Subcutaneous adipose tissue (tissue), 4 donors: ENCODE data around the gene NANS. TPM values are rescaled to one million over a fixed set of nuclear protein-coding genes. Genes with fewer than 3 reads are reported as not detected.

ENCODE experiments used
- CTCF ChIP-seq: fragments of 450-650 bp; IDR thresholded peaks from one replicate; pipeline ENCODE4 v1.5.1; 2016; ENCODE audit warnings: low read depth, mild to moderate bottlenecking, control low read depth, antibody characterized with exemption, moderate library complexity
- total RNA-seq, 4 donors: library from RNA; depleted of rRNA; stranded (reverse); fragments of >200 nt; gene quantifications; one replicate each; pipeline ENCODE4 v1.1.0, GENCODE V29; 2016

NANS gene
- total RNA-seq, 4 donors from 2014 or later = 27.7 to 58.6 (median 41.9) TPM

- TF ChIP-seq CTCF = no peak
These were observed 40.3 kb upstream of the NANS start for GRCh38 chr9:98016137-98016680.

GRCh38 chr9:98017306-98017705, 39.2 kb upstream of the NANS start:
- no peak for TF ChIP-seq CTCF

- no peak for TF ChIP-seq CTCF
These were observed 38.2 kb upstream of the NANS start for GRCh38 chr9:98018347-98018746.

- TF ChIP-seq CTCF = no peak
These were observed 37.4 kb upstream of the NANS start for GRCh38 chr9:98019098-98019497.

- no peak for TF ChIP-seq CTCF
These were observed 35.9 kb upstream of the NANS start for GRCh38 chr9:98020476-98021145.

- no peak for TF ChIP-seq CTCF
These were observed 35.1 kb upstream of the NANS start for GRCh38 chr9:98021306-98022040.

GRCh38 chr9:98022447-98022846, 34.1 kb upstream of the NANS start:
- no peak for TF ChIP-seq CTCF
